SU-DHL-6 (cell line): ENCODE measurements around the gene SEMA6A.

Source experiments
- CTCF ChIP-seq: fragments of 200-600 bp; sonication (generic); IDR thresholded peaks from one replicate; pipeline ENCODE4 v1.5.1; 2017; ENCODE audit warnings: antibody characterized with exemption, mild to moderate bottlenecking, low read length, moderate library complexity; ENCODE audit not compliant: insufficient read depth, poor library complexity, severe bottlenecking
- EZH2phosphoT487 ChIP-seq: fragments of 200-600 bp; sonication (generic), shearing (Covaris generic); conservative IDR thresholded peaks from 2 replicates; pipeline ENCODE4 v1.6.1; 2018; ENCODE audit warnings: mild to moderate bottlenecking, antibody characterized with exemption, low read length, moderate library complexity, mixed read lengths

GRCh38 chr5:116455061-116455460 lies 119.6 kb downstream of the SEMA6A start:
- TF ChIP-seq CTCF (no peak), EZH2phosphoT487 (no peak)
